GM19035 (cell line): ENCODE measurements around the gene TTC24.
A peak's percentile ranks its signal among the peaks of the same experiment; 100 is the strongest.
"Not testable (repeated sequence)": the region's sequence is repeated elsewhere in the genome, so short reads cannot be mapped to it uniquely, and the experiment has no call there.

ENCODE experiments used
- ATAC-seq: cut with Tn5 transposase; IDR thresholded peaks from one replicate; pipeline ENCODE4 v1.9.1; 2021; ENCODE audit not compliant: unreplicated experiment

TTC24 gene

GRCh38 chr1:156602557-156602993 lies 23.1 kb downstream of the TTC24 start:
- no peak for ATAC-seq

GRCh38 chr1:156607344-156607743 lies 27.8 kb downstream of the TTC24 start:
- not testable (repeated sequence) for ATAC-seq

GRCh38 chr1:156608036-156608674 lies 28.6 kb downstream of the TTC24 start:
- ATAC-seq = peak; percentile 62

GRCh38 chr1:156608981-156609380 lies 29.5 kb downstream of the TTC24 start:
- no peak for ATAC-seq

GRCh38 chr1:156610072-156610471 lies 30.5 kb downstream of the TTC24 start:
- ATAC-seq = not testable (repeated sequence)

GRCh38 chr1:156612666-156613065 lies 33.1 kb downstream of the TTC24 start:
- no peak for ATAC-seq

GRCh38 chr1:156615946-156616345 lies 36.4 kb downstream of the TTC24 start:
- ATAC-seq = no peak

- ATAC-seq = no peak
Observed at GRCh38 chr1:156616463-156616862, 36.9 kb downstream of the TTC24 start.

- no peak for ATAC-seq
Observed at GRCh38 chr1:156618853-156619581, 39.5 kb downstream of the TTC24 start, which contains the start of gene HAPLN2. HAPLN2 (plus strand) TSS chr1:156619415; CDS start chr1:156623491, 4,076 bp downstream.

GRCh38 chr1:156619582-156619955 lies 40.0 kb downstream of the TTC24 start:
- no peak for ATAC-seq

GRCh38 chr1:156622581-156623297 lies 43.2 kb downstream of the TTC24 start:
- ATAC-seq = no peak

GRCh38 chr1:156623946-156624813 lies 44.7 kb downstream of the TTC24 start:
- no peak for ATAC-seq

- ATAC-seq = no peak
Observed at GRCh38 chr1:156624814-156625435, 45.4 kb downstream of the TTC24 start.

GRCh38 chr1:156625436-156626078 lies 46.0 kb downstream of the TTC24 start:
- ATAC-seq = no peak

- no peak for ATAC-seq
Observed at GRCh38 chr1:156626079-156626438, 46.5 kb downstream of the TTC24 start.

- no peak for ATAC-seq
Observed at GRCh38 chr1:156627313-156627880, 47.9 kb downstream of the TTC24 start.

GRCh38 chr1:156629823-156630449 lies 50.4 kb downstream of the TTC24 start:
- no peak for ATAC-seq

GRCh38 chr1:156631152-156631551 lies 51.6 kb downstream of the TTC24 start:
- not testable (repeated sequence) for ATAC-seq

- no peak for ATAC-seq
Observed at GRCh38 chr1:156632355-156632754, 52.8 kb downstream of the TTC24 start.
